HEK293 (cell line): ENCODE results near the gene NYNRIN.

Experiments used
- CTCF ChIP-seq: fragments of 450-650 bp; formaldehyde crosslinking; IDR thresholded peaks from 2 replicates; pipeline ENCODE4 v1.5.1; 2016; ENCODE audit warnings: missing biosample characterization, missing genetic modification characterization
- YY1 ChIP-seq: fragments of 450-650 bp; formaldehyde crosslinking; IDR thresholded peaks from 2 replicates; pipeline ENCODE4 v1.5.1; 2018; ENCODE audit warnings: missing biosample characterization, missing genetic modification characterization
- ZNF433 ChIP-seq: fragments of 450-650 bp; formaldehyde crosslinking; IDR thresholded peaks from 2 replicates; pipeline ENCODE4 v1.5.1; 2016; ENCODE audit warnings: missing biosample characterization, missing genetic modification characterization, low read depth

- no peak for TF ChIP-seq CTCF (tag by site-specific recombination)
- TF ChIP-seq YY1 = no peak
- TF ChIP-seq ZNF433 (tag by site-specific recombination) = no peak
Observed at GRCh38 chr14:24432259-24433131, 33.7 kb downstream of the NYNRIN start.
